GM21737 (cell line): Measurements from ENCODE around the gene ATXN1.
"Not testable (repeated sequence)": the region's sequence is repeated elsewhere in the genome, so short reads cannot be mapped to it uniquely, and the experiment has no call there.

Source experiments
- ATAC-seq: cut with Tn5 transposase; IDR thresholded peaks from one replicate; pipeline ENCODE4 v1.9.1; 2021; ENCODE audit warnings: mild to moderate bottlenecking, moderate library complexity; ENCODE audit not compliant: unreplicated experiment

Gene ATXN1

DNA sequence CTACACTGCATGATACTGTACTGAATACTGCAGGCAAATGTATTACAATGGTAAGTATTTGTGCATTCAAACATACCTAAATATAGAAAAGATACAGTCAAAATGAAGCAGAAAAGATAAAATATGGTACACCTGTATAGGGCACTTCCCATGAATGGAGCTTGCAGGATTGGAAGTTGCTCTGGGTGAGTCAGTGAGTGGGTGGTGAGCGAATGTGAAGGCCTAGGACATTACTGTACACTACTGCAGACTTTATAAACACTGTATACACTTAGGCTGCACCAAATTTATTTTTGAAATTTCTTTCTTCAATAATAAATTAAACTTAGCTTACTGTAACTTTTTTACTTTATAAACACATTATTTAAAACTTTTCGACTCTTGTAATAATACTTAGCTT is 213.1 kb downstream of the ATXN1 start:
- ATAC-seq: no peak

DNA sequence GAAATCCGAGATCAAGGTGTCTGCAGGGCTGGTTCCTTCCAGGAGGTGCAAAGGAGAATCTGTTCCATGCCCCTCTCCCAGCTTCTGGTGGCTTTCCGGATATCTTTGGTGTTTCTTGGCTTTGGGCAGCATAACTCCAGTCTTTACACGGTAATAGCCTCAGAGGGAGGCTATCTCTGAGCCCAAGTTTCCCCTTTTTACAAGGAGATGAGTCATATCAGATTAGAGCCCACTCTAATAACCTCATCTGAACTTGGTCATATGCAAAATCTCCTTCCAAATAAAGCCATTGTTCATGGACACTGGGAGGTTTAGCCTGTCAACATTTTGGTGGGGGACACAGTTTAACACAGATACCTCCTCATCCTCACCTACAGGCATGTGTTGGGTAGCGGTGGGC is 213.7 kb downstream of the ATXN1 start:
- ATAC-seq: no peak

DNA sequence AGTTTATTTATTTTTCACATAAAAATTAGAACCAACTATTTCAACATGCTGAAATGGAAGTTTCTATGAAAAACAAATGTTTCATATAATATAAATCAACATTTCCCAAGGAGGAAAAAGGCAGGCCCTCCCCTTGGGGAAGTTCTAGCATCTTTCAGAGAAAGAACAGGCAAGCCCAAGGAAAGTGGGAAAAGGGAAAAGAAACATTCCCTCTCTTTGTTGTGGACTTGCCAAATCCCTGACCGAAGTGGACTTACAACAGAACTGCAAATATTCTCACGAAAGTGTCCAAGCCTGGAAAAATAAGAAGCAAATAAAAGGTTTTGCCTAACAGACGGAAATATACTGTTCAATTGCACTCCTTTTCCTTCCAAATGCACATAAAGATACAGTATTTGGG is 214.4 kb downstream of the ATXN1 start:
- no peak for ATAC-seq

DNA sequence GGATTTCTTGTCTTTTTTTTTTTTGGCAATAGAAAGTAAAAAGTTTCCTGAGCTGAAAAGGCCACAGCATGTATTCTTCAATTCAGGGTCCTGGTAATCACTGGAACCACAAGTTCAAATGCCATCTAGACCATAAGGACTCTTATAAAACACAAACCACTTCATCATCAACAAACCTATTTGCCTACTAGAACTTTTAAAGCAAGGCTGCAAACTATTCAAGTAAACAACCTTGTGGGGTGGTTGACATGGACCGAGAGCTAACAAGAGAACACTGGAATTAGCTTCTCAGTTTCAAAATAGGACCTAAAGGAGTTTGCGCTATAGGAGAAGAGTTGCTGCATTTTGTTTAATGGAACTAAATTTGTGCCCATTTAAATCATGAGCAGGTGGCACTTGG is 215.9 kb downstream of the ATXN1 start:
- ATAC-seq: no peak

DNA sequence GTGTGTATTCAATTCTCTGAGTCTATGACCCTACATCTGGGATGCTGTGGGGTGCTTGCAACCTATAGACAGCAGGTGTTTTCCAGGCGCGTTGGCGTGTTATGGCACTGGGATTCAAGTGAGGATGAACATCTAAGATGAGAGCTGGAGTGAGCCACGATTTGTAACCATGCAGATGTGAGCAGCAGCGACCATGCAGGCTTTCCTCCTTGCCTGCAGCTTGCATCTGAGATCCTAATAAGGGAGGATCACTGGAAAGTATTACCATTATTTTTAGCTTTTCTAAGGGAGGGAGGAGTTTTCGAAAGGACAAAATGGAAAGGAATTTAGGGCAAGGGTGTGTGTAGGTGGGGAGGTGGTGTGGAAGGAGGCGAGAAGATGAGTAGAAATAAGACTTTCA is 216.7 kb downstream of the ATXN1 start:
- no peak for ATAC-seq

DNA sequence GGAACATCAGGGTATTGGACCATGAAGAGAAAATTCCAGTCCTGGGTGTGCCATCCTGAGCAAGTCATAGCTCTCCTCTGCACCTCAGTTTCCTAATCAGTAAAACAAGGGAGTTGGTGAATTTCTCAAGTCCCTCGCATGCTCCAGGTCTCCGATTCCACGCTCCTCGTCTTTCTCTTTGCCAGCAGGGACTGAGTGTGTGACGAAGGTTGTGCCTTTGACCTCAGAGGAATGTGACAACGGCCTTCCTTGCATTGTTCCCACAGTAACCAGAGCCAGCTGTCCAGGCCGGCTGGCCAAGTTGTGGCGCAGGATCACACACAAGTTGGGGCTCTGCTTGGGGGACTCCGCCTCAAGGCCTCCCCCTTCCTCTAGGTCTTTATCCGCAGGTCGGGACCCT is 217.3 kb downstream of the ATXN1 start:
- no peak for ATAC-seq

DNA sequence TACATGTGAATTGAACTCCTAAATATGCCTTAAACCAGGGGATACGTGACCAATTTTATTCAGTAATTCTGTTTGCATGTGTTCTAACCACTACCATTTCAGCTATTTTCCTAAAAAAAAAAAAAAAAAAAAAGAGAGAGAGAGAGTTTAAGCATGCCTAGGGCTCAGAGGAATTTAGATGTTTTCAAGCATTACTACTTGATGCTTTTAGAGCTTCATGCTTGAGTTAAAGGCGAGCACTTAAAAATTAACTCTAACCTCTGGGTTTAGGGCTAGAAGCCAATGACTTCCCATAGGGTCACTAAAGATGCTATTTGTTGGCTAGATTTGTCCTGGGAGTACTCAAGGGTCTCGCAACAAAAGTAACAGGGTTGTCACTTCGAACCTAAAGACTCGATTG is 217.7 kb downstream of the ATXN1 start:
- ATAC-seq: no peak

DNA sequence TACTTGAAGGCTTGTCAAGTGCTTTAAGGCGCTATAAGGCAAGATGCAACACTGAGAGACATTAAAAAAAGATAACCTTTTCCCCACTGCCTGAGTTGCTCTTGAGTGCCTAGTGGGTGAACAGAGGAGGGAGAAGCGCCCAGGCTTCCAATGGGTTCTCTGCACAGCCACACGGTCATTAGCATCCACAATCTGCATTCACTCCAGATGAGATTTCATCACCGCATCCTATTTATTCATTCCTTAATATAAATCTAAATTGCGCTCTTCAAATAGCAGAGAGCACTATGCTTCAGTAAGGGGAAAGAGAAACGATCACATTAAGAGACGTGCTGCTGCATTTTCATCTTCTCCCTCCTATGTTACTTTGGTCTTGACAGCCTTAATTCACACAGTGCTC is 219.2 kb downstream of the ATXN1 start:
- ATAC-seq: no peak

DNA sequence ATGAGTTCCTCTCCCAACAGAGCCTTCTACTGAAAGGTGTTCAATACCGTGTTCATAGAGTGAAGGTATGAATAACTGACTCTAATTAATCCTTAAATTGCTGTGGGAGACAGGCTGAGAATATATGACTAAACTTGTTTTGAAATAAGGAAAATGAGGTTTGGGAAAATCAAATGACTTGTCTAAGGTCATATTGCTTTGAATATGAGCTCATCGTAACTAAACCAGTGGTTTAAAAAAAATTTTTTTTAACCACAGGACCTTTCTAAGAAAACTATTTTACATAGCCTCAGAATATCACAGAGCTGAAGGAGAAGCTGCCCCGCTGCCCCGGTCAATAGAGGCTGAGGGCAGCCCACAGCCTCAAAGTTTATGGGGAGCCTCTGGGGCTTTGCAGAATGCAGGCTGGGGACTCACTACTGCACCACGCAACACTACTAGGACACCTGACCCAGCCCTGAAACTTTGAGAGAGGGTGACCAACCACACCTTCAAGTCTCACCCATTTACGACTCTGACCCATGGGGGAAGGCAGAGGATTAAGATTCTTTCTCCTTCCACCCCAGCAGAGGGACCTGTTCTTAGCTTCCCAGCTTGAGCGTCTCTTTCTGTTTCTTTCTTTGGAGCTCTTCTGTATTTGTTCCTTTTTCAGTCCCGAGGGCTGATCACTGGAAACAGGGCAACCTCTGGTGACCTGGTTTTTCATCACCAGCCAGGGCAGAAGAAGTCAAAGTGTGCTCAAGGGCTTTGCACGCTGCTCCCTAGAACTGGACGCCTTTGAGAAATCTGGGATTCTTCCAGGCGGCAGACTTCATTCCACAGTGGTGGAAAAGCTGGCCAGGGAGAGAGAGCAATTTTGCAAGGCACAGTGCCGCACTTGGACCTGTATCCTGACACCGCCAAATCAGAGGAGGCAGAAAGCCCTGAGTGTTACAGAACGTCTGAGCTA is 220.2 kb downstream of the ATXN1 start:
- peak; percentile 52 for ATAC-seq

DNA sequence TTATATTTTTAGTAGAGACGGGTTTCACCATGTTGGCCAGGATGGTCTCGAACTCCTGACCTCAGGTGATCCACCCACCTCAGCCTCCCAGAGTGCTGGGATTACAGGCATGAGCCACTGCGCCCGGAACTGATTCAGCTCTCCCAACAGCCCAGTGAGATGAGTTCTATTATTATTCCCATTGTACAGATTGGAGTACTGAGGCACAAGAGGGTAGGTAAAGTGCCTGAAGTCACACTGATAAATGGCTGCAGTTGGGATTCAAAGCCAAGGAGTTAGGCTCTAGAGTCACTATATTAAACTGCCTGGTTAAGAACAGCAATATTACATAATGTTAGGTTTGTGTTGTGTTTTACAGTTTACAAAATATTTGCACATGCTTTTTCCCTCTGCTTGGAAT is 220.9 kb downstream of the ATXN1 start:
- not testable (repeated sequence) for ATAC-seq

DNA sequence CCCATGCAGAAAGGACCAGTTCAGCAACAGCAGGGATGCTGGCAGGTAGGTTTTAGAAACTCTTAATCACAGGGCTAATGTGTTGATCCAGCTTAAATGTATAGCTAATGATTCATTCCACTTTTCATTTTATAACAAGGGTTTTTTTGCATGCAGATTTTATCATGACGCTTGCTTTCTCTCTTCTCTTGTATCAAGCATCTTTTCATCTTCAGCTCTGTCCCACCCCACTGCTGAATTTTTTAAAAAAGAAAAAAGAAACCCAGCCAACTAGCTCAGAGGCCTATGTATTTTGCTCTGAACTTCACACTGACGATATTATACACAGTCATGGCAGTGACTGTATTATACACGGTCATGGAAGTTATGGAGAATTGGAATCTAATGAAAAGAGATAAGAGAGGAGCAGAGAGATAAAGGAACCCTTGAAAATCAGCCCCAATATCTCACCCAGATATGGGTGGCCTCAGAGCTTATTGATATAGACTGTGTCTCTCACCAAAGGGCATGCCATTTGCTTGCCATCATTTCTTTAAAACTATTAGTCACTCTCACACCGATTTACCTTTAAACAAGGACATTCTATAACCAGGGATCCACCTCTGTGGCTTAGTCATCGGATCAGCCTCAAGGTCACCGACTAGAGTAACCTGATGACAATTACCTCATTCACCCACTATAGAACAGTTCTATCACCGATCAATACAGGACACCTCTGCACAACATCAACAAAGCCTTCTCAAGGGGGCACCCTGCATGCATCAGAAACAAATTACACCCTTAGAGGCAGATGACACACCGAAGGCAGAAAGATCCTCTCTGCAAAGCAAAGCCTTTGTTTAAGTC is 222.0 kb downstream of the ATXN1 start:
- ATAC-seq: no peak

DNA sequence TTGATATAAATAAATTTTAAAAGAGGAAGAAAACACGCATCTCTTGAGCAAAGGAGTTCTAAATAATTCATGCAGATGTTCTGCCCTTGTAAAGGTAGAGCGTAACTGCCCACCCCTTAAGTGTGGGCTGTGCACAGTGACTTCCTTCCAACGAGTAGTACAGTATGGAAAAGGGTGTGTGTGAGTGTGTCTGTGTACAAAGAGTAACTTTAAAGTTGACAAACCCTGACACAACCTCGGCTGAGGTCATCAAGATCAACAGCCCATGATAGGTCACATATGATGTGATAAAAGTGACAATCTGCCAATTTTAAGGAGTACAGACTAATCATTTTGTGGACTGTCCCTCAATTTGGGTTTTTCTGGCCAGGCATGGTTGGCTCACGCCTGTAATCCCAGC is 225.7 kb downstream of the ATXN1 start:
- no peak for ATAC-seq

DNA sequence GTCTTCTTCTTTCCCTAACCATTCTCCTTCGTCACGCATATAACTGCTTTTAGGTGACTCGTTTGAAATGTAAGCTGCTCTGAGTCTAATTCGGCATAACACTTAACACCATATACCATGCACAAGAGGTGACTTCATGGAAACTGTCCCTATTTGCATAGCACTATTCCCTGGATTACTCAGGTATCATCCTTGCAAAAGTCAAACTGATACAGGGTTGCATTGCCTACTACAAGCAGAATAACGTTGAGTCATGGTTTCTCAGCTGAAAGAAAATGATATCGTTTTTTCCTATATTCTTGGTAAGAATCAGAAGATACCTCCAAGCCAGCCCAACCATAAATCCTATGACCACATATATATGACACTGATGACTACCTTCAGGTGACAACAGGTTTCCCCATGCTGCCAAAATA is 227.5 kb downstream of the ATXN1 start:
- ATAC-seq: no peak

DNA sequence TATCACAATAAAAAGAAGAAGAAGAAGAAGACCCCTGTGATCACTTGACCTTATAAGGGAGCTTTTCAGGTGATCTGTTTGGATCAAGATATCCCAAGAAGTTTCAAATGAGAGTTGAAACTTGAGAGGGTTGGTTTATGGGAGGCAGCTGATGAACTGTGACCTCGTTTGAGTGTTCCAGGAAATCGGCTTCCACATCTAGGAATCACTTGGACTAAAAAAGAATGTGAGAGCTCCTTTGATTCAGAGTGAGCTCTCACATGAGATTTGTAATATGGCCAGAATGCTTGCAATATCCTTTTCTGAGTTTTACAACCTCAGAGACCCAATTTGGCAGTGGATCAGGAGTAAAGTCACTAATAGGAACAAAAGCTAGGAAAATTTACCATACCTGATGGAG is 228.1 kb downstream of the ATXN1 start:
- no peak for ATAC-seq

DNA sequence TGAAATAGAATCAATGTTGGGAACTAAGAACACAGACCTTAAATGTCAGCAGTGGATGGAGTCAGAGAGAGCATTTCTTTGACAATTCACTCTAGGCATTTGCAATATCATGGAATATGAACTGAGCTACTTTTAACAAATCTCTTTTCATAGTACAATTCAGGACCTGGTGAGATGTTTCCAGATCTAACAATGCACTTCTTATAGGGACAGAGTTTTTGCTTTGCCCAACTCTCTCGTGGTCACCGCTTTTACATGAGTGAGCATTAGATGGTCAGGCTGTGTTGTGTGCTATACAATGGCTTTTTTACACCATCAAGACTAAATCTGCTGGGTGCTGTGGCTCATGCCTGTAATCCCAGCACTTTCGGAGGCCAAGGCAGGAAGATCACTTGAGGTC is 233.6 kb downstream of the ATXN1 start:
- no peak for ATAC-seq

DNA sequence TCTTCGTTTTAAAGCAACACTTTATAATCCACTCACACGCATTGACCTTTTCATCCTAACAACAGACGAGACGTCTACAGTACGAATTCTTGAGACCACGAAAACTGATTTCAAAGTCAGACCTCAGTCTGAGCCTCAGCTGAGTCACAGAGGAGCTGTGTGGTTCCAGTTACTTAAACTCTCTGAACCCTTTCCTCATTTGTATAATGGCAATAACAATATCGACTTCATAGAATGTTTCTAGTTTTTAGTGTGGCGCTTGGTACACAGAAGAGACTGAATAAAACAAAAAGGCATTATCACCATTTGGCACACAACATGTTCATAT is 236.9 kb downstream of the ATXN1 start:
- no peak for ATAC-seq

DNA sequence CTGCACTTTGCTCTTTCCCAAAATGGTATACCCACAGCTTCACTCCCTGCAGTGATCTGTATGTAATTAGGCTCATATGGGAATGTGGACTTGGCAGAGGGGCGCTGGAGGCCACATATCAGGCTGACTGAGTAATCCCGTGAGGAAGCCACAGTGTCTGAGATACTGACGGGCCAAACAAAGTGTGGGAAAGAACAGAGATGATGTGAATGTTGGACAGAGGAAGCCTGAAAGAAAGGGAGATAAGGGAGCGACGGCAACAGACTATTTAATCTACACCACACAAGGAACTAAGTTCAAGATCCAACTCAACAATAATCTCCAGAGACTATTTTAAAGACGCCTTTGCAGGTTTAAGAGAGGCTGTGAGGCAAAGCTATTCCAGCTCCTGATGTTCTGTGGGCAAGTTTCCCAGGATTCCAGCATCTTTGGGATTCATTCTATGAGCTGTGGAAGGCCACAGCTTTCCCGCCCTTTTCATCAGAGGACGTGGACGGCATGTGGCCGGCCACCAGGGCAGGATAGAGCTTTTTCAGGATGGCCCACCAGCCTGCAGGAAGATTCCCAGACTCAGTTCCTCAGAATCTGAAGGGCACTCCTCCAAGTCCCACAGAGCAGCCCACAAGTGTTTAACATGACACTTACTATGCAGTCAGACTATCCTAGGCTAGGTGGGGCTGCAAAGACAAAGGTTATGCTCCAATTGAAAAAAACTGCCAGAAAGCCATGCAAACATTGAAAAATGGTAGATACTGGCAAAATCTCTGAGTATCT is 237.5 kb downstream of the ATXN1 start:
- ATAC-seq: no peak

DNA sequence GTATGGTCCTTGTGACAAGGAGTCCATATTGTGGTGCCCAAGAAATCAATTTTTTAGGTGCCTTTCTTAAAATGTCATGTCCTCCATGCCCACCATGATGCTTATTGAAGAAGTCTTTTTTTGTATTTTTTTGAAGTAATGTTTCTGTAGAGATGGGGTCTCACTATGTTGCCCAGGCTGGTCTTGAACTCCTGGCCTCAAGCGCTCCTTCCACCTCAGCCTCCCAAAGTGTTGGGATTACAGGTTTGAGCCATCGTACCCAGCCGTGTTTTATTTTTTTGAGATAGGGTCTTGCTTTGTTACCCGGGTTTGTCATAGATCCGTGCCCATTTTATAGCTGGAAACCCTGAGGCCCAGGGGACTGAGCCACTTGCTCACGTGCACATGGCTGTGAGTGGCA is 238.3 kb downstream of the ATXN1 start:
- no peak for ATAC-seq

DNA sequence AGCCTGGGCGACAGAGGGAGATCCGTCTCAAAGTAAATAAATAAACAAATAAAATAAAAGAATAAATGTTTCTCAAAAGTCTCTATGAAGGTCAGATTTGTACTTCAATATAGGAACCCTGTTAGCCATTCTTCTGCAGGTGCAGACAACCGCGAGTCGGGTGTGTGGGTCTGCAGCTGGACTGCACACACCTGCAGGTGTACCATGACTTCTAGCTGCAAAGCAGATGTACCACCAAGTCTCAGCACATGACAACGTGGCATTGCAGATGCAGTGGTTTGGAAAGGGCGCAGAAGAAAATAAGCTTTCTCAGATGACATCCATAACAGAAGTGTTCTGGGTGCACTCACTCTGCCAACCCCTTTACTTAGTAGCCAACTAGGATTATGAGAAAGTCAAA is 239.7 kb downstream of the ATXN1 start:
- ATAC-seq: no peak

DNA sequence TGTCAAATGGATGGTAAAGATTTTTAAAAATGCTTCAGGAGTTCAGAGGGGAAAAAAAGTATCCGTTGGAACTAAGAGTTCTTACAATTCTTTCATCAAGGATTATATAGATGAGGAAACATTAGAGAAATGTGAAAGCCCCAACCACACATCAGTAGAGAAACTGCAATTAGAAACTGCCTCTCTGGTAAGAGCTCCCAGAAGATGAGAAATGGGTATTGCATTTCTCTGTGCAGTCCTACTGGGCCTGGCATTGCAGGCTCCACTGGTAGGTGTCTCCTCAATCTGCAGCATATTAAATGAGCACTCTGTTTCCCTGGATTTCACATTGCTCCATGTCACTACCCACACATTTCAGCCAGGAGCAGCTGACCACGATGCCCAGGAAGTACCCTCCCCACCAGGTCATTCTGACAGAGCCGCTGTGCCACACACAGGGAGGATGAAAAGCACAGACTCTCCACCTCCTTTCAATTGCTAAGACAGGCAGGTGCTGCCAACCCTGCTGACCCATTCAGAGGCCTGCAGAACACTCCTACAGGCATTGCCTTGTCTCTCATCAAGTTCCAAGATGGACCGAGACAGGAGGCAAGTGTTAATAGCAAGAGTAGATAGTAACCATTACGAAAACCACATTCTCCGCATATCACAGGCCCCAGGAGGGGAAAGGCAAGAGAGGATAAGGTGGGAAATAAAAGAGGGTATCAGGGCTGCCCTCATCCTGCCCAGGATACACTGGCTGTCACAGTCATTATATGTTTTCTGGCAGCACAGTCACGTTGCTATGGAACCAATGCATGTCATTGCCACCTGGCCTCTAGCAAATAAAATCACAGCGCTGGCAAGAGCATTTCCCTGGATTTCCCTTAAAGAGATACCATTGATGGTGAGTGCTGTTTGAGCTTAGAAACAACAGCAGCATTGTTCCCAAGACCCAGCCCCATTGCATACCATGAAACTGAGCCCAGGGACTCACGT is 241.7 kb downstream of the ATXN1 start:
- no peak for ATAC-seq
